ENCODE data around the gene RGS11.
"Not testable (repeated sequence)": the region's sequence is repeated elsewhere in the genome, so short reads cannot be mapped to it uniquely, and the experiment has no call there.

Gene RGS11

GRCh38 chr16:261031-261691 is 14.6 kb downstream of the RGS11 start:
- no peak for DNase-seq

GRCh38 chr16:260326-260725 is 15.4 kb downstream of the RGS11 start:
- no peak for DNase-seq

- DNase-seq, result no peak
Measured at GRCh38 chr16:259814-260253, 15.9 kb downstream of the RGS11 start.

GRCh38 chr16:259226-259625 is 16.5 kb downstream of the RGS11 start:
- no peak for DNase-seq

GRCh38 chr16:258091-258490 is 17.7 kb downstream of the RGS11 start:
- not testable (repeated sequence) for DNase-seq

GRCh38 chr16:255183-255582 is 20.6 kb downstream of the RGS11 start:
- no peak for DNase-seq

- no peak for DNase-seq
Measured at GRCh38 chr16:254461-254860, 21.3 kb downstream of the RGS11 start.

GRCh38 chr16:253833-254232 is 21.9 kb downstream of the RGS11 start:
- no peak for DNase-seq

GRCh38 chr16:252366-253337 is 23.1 kb downstream of the RGS11 start:
- no peak for DNase-seq

- DNase-seq, result no peak
Measured at GRCh38 chr16:249431-249830, 26.3 kb downstream of the RGS11 start.

- no peak for DNase-seq
Measured at GRCh38 chr16:247027-247426, 28.7 kb downstream of the RGS11 start.

- no peak for DNase-seq
Measured at GRCh38 chr16:245105-245504, 30.6 kb downstream of the RGS11 start.

GRCh38 chr16:243348-243747 is 32.4 kb downstream of the RGS11 start:
- DNase-seq, result no peak

GRCh38 chr16:242281-242680 is 33.5 kb downstream of the RGS11 start:
- no peak for DNase-seq

- no peak for DNase-seq
Measured at GRCh38 chr16:240559-240958, 35.2 kb downstream of the RGS11 start.

GRCh38 chr16:239948-240277 is 35.8 kb downstream of the RGS11 start:
- DNase-seq, result no peak

- DNase-seq, result peak; percentile 67
Measured at GRCh38 chr16:234468-235305, 41.1 kb downstream of the RGS11 start, which contains the start of gene FAM234A. Gene FAM234A, plus strand, starts transcription at chr16:234821. Its CDS starts 19,593 bp downstream, at chr16:254414.

- DNase-seq, result no peak
Measured at GRCh38 chr16:230949-231348, 44.8 kb downstream of the RGS11 start.

- DNase-seq, result not testable (repeated sequence)
Measured at GRCh38 chr16:230351-230750, 45.4 kb downstream of the RGS11 start.

- DNase-seq, result no peak
Measured at GRCh38 chr16:229731-230281, 45.9 kb downstream of the RGS11 start.

GRCh38 chr16:228852-229730 is 46.7 kb downstream of the RGS11 start, which contains the start of gene LUC7L:
Gene LUC7L, minus strand, starts transcription at chr16:229449. Its CDS starts 110 bp downstream, at chr16:229339.
- DNase-seq, result peak; percentile 26

Data from GOT3 (cell line).